ENCODE data around the gene TSPAN9.

The TSPAN9 gene

DNA sequence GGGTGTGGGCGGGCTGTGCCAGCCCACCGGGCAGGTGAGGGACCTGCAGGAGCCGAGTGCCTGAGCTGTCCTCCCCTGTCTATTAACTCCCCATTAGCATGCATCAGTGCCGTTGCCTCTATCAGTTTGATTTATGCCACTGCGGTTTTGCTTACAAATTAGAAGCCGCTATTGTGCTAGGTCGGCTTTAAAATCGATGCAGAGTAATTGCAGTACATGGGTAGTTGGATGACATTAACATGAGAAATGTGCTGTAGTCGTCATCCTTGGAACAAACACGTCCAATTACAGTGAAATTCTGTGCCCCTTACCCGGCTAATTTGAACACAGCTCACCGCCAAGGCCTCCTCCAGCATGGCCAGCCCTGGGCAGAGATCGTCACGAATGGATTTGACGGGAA is 145.8 kb downstream of the TSPAN9 start:
- no peak overlapping the region for H3K4me3 ChIP-seq (replicated peaks; ENCODE audit: insufficient read depth, low read length)
- TF ChIP-seq SPI1 (IDR thresholded peaks at IDR 0.05; ENCODE audit: borderline replicate concordance, low read depth) (no peak), GABPA (IDR thresholded peaks at IDR 0.05; ENCODE audit: low read depth) (no peak), POLR2AphosphoS5 (IDR thresholded peaks at IDR 0.05; ENCODE audit: low read depth) (no peak)
- TF ChIP-seq, protein P1, sequence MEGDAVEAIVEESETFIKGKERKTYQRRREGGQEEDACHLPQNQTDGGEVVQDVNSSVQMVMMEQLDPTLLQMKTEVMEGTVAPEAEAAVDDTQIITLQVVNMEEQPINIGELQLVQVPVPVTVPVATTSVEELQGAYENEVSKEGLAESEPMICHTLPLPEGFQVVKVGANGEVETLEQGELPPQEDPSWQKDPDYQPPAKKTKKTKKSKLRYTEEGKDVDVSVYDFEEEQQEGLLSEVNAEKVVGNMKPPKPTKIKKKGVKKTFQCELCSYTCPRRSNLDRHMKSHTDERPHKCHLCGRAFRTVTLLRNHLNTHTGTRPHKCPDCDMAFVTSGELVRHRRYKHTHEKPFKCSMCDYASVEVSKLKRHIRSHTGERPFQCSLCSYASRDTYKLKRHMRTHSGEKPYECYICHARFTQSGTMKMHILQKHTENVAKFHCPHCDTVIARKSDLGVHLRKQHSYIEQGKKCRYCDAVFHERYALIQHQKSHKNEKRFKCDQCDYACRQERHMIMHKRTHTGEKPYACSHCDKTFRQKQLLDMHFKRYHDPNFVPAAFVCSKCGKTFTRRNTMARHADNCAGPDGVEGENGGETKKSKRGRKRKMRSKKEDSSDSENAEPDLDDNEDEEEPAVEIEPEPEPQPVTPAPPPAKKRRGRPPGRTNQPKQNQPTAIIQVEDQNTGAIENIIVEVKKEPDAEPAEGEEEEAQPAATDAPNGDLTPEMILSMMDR (IDR thresholded peaks at IDR 0.05; ENCODE audit: insufficient read depth, low read length), result no peak
- TF ChIP-seq, protein P2, sequence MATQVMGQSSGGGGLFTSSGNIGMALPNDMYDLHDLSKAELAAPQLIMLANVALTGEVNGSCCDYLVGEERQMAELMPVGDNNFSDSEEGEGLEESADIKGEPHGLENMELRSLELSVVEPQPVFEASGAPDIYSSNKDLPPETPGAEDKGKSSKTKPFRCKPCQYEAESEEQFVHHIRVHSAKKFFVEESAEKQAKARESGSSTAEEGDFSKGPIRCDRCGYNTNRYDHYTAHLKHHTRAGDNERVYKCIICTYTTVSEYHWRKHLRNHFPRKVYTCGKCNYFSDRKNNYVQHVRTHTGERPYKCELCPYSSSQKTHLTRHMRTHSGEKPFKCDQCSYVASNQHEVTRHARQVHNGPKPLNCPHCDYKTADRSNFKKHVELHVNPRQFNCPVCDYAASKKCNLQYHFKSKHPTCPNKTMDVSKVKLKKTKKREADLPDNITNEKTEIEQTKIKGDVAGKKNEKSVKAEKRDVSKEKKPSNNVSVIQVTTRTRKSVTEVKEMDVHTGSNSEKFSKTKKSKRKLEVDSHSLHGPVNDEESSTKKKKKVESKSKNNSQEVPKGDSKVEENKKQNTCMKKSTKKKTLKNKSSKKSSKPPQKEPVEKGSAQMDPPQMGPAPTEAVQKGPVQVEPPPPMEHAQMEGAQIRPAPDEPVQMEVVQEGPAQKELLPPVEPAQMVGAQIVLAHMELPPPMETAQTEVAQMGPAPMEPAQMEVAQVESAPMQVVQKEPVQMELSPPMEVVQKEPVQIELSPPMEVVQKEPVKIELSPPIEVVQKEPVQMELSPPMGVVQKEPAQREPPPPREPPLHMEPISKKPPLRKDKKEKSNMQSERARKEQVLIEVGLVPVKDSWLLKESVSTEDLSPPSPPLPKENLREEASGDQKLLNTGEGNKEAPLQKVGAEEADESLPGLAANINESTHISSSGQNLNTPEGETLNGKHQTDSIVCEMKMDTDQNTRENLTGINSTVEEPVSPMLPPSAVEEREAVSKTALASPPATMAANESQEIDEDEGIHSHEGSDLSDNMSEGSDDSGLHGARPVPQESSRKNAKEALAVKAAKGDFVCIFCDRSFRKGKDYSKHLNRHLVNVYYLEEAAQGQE (IDR thresholded peaks at IDR 0.05; ENCODE audit: insufficient replicate concordance, low read depth), result no peak
- H3K27ac ChIP-seq (replicated peaks), result no peak overlapping the region
- H3K27me3 ChIP-seq (ENCODE audit: insufficient read depth, poor library complexity, severe bottlenecking), result peaks cover 2% of the 10 kb centered on the region
- DNase-seq (ENCODE audit: low read depth in 1 of 2, low spot score in 1 of 2), result no peak

DNA sequence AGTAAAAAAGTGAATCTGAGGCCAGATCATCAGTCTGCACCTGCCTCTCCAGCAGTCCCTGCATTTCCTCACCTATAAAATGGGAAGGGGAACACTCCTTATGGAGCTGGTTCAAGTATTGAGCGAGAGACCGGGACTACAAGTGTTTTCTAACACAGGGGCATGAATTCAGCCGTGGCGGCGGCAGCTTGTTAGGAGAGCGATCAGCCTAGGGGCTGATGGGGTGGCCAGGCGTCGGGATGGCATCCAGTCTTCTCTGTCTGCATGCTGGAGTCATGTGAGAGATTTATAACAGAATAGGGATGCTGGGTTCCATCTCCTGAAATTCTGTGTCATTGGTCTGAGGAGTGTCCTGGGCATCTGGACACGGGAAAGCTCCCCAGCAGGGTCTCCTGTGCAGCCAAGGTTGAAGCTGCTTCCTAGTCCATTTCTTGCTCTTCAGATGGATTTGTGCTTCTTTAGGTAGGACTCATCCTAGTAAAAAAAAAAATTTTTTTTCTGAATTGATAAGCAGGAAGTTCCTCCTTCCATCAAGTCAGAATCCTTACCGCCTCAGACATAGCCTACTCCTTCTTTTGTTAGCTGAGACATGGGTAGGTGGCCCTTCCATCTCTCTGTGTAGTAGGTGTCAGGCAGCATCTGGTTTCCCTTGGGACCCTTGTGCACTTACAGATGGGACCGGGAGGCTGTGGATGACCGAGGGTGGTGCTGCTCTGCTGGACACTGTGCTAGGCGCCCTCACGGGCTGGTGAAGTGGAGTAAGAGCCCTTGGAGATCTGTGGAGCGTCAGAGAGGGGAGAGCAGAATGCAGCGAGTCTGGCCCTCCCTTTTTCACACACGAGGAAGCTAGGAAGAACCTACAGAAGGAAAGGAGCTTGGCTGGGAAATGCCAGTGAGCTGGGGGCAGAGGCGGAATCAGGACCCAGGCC is 146.7 kb downstream of the TSPAN9 start:
- no peak overlapping the region for H3K4me3 ChIP-seq (replicated peaks; ENCODE audit: insufficient read depth, low read length)
- DNase-seq (ENCODE audit: low read depth in 1 of 2, low spot score in 1 of 2), result no peak
- no peak for TF ChIP-seq GABPA (IDR thresholded peaks at IDR 0.05; ENCODE audit: low read depth)
- no peak for TF ChIP-seq POLR2AphosphoS5 (IDR thresholded peaks at IDR 0.05; ENCODE audit: low read depth)
- TF ChIP-seq, protein P2 (IDR thresholded peaks at IDR 0.05; ENCODE audit: insufficient replicate concordance, low read depth), result no peak
- no peak overlapping the region for H3K27ac ChIP-seq (replicated peaks)
- peaks cover 2% of the 10 kb centered on the region for H3K27me3 ChIP-seq (ENCODE audit: insufficient read depth, poor library complexity, severe bottlenecking)

DNA sequence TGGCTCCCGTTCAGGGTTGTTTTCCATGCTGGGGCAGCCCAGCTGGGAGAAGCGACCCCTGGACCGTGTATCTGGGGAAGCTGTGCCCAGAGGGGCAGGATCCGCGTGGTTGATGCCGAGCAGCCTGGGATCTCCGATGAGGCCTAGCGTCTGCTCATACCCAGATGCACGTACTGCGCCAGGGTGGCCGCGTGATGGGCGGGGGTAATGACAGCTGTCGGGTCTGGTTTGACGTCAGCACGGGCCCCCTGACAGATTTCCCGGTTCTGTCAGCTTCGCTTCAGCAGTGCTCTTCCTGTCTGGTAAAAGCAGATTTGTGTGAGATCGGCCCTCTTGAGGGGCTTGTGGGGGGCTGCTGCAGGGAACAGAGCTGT is 147.3 kb downstream of the TSPAN9 start:
- Histone ChIP-seq H3K4me3 (replicated peaks; ENCODE audit: insufficient read depth, low read length) (no peak overlapping the region), H3K27ac (replicated peaks) (no peak overlapping the region), H3K27me3 (ENCODE audit: insufficient read depth, poor library complexity, severe bottlenecking) (peaks cover 2% of the 10 kb centered on the region)
- TF ChIP-seq SPI1 (IDR thresholded peaks at IDR 0.05; ENCODE audit: borderline replicate concordance, low read depth) (no peak), GABPA (IDR thresholded peaks at IDR 0.05; ENCODE audit: low read depth) (no peak), POLR2AphosphoS5 (IDR thresholded peaks at IDR 0.05; ENCODE audit: low read depth) (no peak)
- TF ChIP-seq, protein P2 (IDR thresholded peaks at IDR 0.05; ENCODE audit: insufficient replicate concordance, low read depth), result no peak
- TF ChIP-seq, protein P1 (IDR thresholded peaks at IDR 0.05; ENCODE audit: insufficient read depth, low read length), result no peak
- DNase-seq (ENCODE audit: low read depth in 1 of 2, low spot score in 1 of 2), result no peak
